ENCODE measurements around the gene ACSS1. TPM values are rescaled to one million over a fixed set of nuclear protein-coding genes. Genes with fewer than 3 reads are reported as not detected.
"Not testable (repeated sequence)": the region's sequence is repeated elsewhere in the genome, so short reads cannot be mapped to it uniquely, and the experiment has no call there.

ACSS1 gene
- polyA plus RNA-seq, 1 donor, result 28.4 TPM

DNA sequence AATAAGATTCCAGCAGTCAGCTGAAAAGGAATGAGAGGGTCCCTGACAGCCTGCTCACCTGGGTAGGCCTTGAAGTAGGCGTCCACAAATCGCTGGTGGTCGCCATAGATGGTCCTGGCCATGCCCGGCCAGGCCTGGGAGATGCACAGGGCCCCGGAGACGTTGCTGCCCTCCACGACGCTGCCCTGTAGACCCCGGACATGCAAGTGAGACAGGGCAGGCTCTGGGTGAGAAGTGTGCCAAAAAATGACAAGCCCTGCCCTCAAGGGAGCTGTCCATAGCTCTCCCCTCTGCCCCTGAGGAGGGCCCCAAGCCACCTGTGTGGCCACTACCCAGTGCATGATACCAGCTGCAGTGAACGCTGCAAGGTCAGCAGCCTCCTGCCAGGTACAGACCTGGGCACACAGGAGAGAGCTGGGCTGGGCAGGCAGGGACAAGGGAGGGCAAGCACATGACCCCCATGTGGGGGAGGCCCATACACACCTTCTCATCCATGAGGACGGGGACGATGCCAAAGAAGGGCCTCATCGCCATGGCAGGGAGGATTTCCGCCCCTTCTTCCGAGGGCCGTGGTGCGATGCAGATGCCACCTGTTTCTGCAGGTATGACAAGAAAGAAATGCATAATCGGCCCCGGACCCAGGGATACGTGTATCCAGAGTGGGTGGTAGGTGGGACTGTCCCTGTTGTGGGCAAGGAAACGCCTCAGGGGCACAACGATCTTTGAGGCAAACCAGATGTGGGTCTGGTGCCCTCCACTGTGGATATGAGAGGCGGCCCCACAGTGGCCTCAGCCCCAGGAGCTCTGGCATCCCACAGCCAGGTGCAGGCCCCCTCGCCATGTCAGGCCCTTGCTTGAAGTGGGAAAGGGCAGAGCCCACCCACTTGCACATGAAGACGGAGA is 44.2 kb downstream of the ACSS1 start:
- DNase-seq, result no peak

GRCh38 chr20:25012616-25013189 is 45.2 kb downstream of the ACSS1 start:
- DNase-seq, result no peak

- DNase-seq, result no peak
These were observed 46.1 kb downstream of the ACSS1 start for GRCh38 chr20:25011831-25012241.

DNA sequence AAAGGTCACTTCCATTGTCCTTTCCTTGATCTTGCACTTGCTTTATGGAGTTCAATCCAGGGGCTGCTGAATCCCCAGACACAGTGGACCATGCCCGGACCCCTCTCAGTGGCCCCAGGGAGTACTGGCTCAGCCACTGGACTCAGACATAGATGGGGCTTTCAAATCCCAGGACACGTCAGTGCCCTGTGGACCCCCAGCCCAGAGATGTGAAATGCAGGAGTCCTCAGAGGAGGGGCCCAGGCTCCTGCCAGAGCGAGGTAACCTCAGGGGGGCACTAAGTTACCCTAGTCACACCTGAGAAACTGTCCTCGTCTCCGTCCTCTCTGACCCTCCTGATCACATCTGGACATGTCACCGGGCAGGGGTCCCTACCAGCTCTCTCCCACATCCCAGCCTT is 46.7 kb downstream of the ACSS1 start:
- DNase-seq, result no peak

- no peak for DNase-seq
These were observed 48.5 kb downstream of the ACSS1 start for GRCh38 chr20:25009218-25010145.

- DNase-seq, result no peak
These were observed 49.3 kb downstream of the ACSS1 start for GRCh38 chr20:25008388-25009217.

DNA sequence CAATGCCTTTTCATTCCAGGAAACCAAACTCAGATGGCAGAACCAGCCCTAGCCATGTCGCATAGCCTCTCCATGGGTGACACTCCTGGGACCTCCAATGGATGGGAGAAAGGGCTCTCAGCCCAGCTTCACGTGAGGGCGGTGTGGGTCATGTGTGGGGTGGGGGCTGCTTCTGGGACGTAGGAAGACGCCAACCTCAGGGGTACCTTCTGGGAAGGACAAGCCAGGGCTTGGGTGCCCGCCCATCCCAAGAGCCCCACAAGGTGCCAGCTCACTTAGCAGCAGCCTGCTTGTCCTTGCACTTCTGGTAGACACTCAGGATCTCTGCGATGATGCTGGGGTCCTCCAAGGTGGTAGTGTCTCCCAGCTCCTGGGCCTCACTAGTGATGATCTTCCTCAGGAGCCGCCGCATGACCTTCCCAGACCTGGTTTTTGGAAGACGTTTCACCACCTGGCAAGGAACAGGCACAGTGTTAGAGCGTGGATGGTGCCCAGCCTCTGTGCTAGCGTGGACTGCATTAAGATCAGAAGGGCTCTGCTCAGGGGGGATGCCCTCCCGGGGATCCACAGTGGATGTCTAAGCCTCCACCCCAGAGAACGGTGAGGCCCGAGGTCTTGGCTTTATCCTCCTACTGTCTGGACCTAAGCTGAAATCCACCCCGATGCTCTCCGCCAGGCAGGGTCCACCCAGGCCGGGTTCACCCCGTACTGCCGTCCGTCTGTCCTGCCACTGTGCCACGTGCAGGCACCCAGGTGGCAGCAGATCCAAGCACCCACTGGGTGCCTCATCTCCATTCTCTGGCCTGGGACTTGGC is 50.2 kb downstream of the ACSS1 start:
- no peak for DNase-seq

DNA sequence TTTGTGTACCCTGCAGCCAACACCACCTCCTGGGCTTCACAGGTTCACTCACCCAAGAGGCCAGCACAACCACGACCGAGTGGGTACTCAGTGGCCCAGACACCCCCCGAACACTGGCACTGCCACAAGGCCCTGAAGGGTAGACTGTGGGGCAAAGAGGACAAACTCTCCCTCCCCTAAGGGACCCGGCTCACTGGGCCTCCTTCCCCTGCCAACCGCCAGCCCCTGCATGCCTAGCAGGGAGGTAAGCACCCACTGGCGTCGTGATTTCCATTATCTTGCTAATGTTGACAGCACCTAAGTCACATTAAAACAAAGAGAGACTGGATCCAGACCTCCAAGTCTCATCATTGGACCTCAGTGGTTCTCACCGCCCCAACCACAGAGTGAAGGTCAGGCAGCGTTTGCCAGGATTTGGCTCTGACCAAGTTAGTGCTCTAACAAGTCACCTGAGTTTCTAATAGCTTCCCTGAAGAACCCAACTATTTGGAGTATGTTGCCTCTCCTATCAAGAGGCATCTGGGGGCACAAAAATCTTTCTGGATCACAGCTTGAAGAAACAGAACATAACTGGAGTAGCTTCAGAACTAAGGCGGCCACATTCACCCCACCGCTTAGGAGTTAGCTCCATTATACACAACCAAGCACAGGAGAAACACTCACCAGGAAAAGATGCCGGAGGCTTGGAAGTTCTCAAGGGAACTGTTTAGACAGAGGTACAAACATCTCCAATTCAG is 51.3 kb downstream of the ACSS1 start:
- no peak for DNase-seq

- no peak for DNase-seq
These were observed 52.3 kb downstream of the ACSS1 start for GRCh38 chr20:25005661-25006060.

DNA sequence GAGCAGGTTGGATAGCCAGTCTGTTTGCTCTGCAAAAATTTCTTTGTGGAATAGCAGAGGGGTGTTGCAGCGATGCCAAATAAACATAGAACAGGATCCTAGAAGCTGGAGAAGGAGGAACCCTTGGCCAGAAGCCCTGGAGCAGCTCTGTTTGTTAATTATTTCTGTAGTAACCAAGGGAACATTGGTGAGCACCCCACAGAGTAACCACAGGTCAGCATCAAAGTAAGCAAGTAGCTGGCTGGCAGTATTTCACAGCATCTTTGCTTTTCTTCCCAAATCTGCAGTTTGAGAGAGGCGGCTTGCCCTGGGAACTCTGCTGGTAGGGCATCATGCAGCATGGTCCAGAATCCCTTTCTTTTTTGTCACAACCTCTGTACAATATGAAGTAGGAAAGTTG is 52.7 kb downstream of the ACSS1 start:
- DNase-seq, result no peak

DNA sequence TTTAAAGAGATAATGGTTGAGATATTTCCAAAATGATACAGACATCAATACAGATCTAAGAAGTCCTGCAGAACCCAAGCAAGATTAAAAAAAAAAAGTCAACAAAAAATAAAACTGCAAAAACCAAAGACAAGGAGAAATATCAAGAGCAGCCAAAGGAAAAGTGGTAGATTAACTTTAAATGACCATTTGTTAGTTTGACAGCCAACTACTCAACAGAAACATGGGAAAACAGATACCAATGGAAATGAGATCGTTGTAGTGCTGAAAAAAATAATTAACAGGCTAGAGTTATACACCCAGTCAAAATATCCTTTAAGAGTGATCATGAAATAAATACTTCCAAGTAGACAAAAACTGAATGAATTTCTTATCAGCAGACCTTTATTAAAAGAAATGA is 54.9 kb downstream of the ACSS1 start:
- no peak for DNase-seq

- not testable (repeated sequence) for DNase-seq
These were observed 56.6 kb downstream of the ACSS1 start for GRCh38 chr20:25001323-25001722.

- no peak for DNase-seq
These were observed 57.6 kb downstream of the ACSS1 start for GRCh38 chr20:25000268-25000801.

GRCh38 chr20:24999568-24999967 is 58.4 kb downstream of the ACSS1 start:
- no peak for DNase-seq

DNA sequence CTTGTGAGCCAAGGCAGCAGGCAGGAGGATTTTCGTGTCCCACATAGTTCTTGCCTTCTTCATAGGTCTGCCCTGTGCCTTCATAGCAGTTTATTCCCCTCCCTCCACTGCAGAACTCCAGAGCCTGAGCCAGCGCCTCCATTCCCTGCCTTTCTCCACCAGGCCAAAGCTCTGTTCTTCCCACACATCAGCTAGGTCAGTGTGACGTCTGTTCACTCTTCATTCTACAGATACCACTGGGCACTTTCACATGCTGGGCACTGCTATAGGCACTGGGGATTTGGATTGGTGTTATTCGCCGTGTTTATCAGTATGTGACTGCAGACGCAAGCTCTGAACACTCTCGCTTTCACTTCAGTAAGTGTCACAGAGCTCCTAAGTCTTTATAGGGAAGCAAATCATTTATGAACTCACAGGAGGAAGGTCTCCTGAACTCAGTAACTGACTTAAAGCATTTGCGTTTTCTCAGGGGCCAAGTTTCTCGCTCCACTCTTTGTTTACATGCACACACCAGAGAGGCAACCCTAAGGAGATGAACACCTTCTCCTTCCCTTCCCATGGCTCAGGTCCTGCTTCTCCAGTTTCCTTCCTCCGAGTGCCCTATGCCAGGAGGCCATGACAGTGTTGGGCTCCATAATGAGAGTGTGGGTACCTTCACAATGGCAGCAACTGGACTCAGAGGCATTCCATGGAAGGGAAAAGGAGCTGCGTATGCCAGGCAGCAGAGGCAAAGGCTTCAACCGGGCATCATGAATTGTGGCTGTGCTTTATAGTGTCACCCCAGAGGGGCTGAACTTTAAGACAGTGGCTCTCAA is 59.1 kb downstream of the ACSS1 start:
- no peak for DNase-seq

DNA sequence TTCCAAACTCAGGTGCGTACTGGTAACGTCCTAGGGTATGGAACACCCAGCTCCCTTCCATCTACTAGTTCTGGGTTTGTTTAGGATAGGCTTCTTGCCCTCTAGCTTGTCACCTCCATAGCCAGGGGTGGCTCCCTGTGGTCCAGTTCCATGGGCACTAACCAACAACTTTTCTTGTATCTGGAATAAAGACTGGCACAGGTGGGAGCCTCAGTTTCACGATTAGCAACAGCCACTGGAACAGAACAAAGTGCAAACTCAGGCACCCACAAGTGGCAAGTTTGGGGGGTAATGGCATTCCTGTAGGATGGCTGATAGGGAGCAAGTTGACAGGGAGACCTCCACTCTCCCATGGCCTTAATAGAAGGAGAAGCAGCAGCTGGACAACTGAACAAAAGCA is 59.8 kb downstream of the ACSS1 start:
- no peak for DNase-seq

DNA sequence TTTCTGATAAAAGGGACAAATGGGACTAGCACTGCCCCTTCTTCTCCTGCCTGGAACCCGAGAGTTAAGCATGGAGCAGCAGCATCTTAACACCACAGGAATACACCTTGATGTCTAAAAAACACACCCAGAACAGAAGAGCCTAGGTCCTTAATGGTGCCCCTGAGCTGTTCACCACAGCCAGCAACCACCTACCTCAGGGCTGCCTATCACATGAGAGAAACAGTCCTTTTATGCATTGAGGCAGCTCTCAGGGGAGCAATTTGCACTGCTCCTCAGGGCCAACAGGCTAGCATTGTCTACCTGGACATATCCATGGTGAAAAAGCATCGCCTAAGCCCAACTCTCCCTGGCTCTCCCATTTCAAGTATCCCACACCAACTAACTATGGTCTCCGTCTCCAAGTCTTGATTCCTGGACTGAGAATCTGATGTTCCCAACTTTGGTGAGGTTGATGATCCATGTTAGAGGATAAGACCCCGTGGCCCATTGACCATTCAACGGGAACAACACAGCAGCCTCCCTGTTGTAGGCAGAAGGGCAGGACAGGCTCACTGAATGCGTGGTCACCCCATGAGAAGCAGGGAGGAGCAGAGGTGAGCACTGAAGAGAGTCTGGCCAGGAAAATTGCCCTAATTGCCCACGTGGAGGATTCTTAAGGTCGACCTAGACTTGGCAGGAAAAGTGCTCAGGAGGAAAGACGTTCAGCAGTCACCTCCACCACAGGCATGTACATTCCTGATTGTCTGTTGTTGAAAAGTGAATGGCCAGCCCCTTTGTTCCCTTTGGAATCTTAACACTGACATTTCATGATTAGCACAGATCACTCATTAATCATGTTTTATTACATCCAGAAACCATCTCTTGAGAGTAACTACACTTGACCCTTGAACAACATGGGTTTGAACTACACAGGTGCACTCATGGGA is 61.2 kb downstream of the ACSS1 start:
- DNase-seq, result no peak
